Activated CD8-positive, alpha-beta memory T cell treated with anti-CD3 and anti-CD28 coated beads, Interleukin-2, amount 50 U/mL, for 24 hours (primary cell): ENCODE data around the gene PCDHGB1.
"Not testable (repeated sequence)": the region's sequence is repeated elsewhere in the genome, so short reads cannot be mapped to it uniquely, and the experiment has no call there.

ENCODE experiments used
- DNase-seq: peaks from one replicate; pipeline ENCODE4 v3.0.0-alpha.2; 2020; ENCODE audit errors: extremely low read depth

The PCDHGB1 gene

GRCh38 chr5:141349917-141350619 is at the start of gene PCDHGB1:
Gene PCDHGB1, plus strand, starts transcription at chr5:141350099. Its CDS starts 162 bp downstream, at chr5:141350261.
- no peak for DNase-seq

GRCh38 chr5:141303756-141304155 is 46.1 kb upstream of the PCDHGB1 start, which contains the start of gene SLC25A2:
Gene SLC25A2, minus strand, starts transcription at chr5:141304049. Its CDS starts 184 bp downstream, at chr5:141303865.
- DNase-seq = no peak

GRCh38 chr5:141306630-141307029 is 43.3 kb upstream of the PCDHGB1 start:
- no peak for DNase-seq

GRCh38 chr5:141313711-141314110 is 36.2 kb upstream of the PCDHGB1 start:
- DNase-seq = no peak

GRCh38 chr5:141316963-141317362 is 32.9 kb upstream of the PCDHGB1 start:
- not testable (repeated sequence) for DNase-seq

GRCh38 chr5:141319202-141319601 is 30.7 kb upstream of the PCDHGB1 start:
- no peak for DNase-seq

- DNase-seq = no peak
Measured at GRCh38 chr5:141319699-141320098, 30.2 kb upstream of the PCDHGB1 start.

- peak; percentile 79 for DNase-seq
Measured at GRCh38 chr5:141320225-141321169, 29.4 kb upstream of the PCDHGB1 start, which contains the start of gene TAF7. Gene TAF7, minus strand, starts transcription at chr5:141320784. Its CDS starts 740 bp downstream, at chr5:141320044.

- no peak for DNase-seq
Measured at GRCh38 chr5:141322261-141322660, 27.6 kb upstream of the PCDHGB1 start.

- no peak for DNase-seq
Measured at GRCh38 chr5:141326088-141326854, 23.6 kb upstream of the PCDHGB1 start.

GRCh38 chr5:141328231-141328630 is 21.7 kb upstream of the PCDHGB1 start:
- DNase-seq = no peak

- DNase-seq = no peak
Measured at GRCh38 chr5:141330299-141331080, 19.4 kb upstream of the PCDHGB1 start, which contains the start of gene PCDHGA1. Gene PCDHGA1, plus strand, starts transcription at chr5:141330514.

- DNase-seq = not testable (repeated sequence)
Measured at GRCh38 chr5:141332571-141332970, 17.3 kb upstream of the PCDHGB1 start.

- no peak for DNase-seq
Measured at GRCh38 chr5:141338538-141339306, 11.2 kb upstream of the PCDHGB1 start, which contains the start of gene PCDHGA2. Gene PCDHGA2, plus strand, starts transcription at chr5:141338760.

GRCh38 chr5:141340781-141341354 is 9.0 kb upstream of the PCDHGB1 start:
- DNase-seq = not testable (repeated sequence)

GRCh38 chr5:141342773-141343172 is 7.1 kb upstream of the PCDHGB1 start:
- DNase-seq = no peak

- no peak for DNase-seq
Measured at GRCh38 chr5:141343242-141343952, 6.5 kb upstream of the PCDHGB1 start, which contains the start of gene PCDHGA3. Gene PCDHGA3, plus strand, starts transcription at chr5:141343829. Its CDS starts 205 bp downstream, at chr5:141344034.

- DNase-seq = no peak
Measured at GRCh38 chr5:141343953-141344463, 5.9 kb upstream of the PCDHGB1 start.

GRCh38 chr5:141345327-141345726 is 4.6 kb upstream of the PCDHGB1 start:
- no peak for DNase-seq
